LNCaP clone FGC (cell line): ENCODE data around the gene COPS3.

Experiments
- DNase-seq: peaks from one replicate; pipeline ENCODE4 v3.0.0-alpha.2; 2011; ENCODE audit warnings: low read depth
- H3K4me3 ChIP-seq: 2 replicates; pipeline ENCODE4 v1.5.1; 2011; ENCODE audit warnings: mild to moderate bottlenecking, low read depth, low read length, control low read depth
- TF ChIP-seq, protein P1 (sequence below): IDR thresholded peaks from 2 replicates; pipeline ENCODE4 v1.5.1; 2012; ENCODE audit warnings: mild to moderate bottlenecking; ENCODE audit not compliant: control insufficient read depth, insufficient read depth; ENCODE audit errors: extremely low read depth

Gene COPS3

DNA sequence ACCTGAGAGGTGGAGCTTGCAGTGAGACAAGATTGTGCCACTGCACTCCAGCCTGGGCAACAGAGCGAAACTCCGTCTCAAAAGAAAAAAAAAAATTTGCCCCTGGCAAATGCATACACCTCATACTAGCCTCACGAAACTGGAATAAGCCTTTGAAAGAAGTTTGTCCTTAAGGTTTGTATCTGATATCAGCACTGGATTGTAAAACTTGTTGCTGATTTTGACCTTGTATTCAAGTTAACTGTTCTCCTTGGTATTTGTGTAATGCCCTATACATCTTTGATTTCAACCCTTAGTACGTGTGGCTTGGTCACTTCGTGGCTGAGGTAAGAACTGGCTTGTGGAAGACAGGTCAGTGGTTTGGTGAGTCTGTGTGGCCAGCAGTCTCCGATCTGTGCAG lies 37.9 kb downstream of the COPS3 start:
- no peak overlapping the region for H3K4me3 ChIP-seq
- no peak for DNase-seq
- TF ChIP-seq, protein P1, sequence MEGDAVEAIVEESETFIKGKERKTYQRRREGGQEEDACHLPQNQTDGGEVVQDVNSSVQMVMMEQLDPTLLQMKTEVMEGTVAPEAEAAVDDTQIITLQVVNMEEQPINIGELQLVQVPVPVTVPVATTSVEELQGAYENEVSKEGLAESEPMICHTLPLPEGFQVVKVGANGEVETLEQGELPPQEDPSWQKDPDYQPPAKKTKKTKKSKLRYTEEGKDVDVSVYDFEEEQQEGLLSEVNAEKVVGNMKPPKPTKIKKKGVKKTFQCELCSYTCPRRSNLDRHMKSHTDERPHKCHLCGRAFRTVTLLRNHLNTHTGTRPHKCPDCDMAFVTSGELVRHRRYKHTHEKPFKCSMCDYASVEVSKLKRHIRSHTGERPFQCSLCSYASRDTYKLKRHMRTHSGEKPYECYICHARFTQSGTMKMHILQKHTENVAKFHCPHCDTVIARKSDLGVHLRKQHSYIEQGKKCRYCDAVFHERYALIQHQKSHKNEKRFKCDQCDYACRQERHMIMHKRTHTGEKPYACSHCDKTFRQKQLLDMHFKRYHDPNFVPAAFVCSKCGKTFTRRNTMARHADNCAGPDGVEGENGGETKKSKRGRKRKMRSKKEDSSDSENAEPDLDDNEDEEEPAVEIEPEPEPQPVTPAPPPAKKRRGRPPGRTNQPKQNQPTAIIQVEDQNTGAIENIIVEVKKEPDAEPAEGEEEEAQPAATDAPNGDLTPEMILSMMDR: no peak

DNA sequence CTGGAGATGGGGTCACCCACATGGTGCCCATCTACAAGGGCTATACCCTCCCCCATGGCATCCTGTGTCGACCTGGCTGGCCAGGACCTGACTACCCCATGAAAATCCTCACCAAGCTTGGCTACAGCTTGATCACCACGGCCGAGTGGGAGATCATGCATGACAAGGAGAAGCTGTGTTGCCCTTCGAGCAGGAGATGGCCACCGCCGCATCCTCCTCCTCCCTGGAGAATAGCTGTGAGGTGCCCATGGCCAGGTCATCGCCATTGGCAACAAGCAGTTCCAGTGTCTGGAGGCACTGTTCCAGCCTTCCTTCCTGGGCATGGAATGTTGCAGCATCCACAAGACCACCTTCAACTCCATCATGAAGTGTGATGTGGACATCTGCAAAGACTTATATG lies 38.8 kb downstream of the COPS3 start:
- H3K4me3 ChIP-seq: no peak overlapping the region
- DNase-seq: no peak
- TF ChIP-seq, protein P1: no peak

- TF ChIP-seq, protein P1: no peak
- DNase-seq: no peak
- H3K4me3 ChIP-seq: no peak overlapping the region
Observed at GRCh38 chr17:17241656-17242055, 39.4 kb downstream of the COPS3 start.

- no peak overlapping the region for H3K4me3 ChIP-seq
- DNase-seq: no peak
- TF ChIP-seq, protein P1: no peak
Observed at GRCh38 chr17:17239832-17240231, 41.2 kb downstream of the COPS3 start.

- peak within 1 kb of the TSS; percentile 100 for H3K4me3 ChIP-seq
- DNase-seq: peak; percentile 68
- TF ChIP-seq, protein P1: no peak
Observed at GRCh38 chr17:17237026-17237799, 43.8 kb downstream of the COPS3 start, which contains the start of gene FLCN. FLCN (minus strand) TSS chr17:17237168; CDS start chr17:17228137, 9,031 bp downstream.

- H3K4me3 ChIP-seq: peak overlapping the region; percentile 100
- TF ChIP-seq, protein P1: no peak
- no peak for DNase-seq
Observed at GRCh38 chr17:17236295-17237025, 44.6 kb downstream of the COPS3 start.
